Left ventricle myocardium inferior (tissue), 1 donor: ENCODE data around the gene AP1AR. TPM values are rescaled to one million over a fixed set of nuclear protein-coding genes. Genes with fewer than 3 reads are reported as not detected.
A peak's percentile ranks its signal among the peaks of the same experiment; 100 is the strongest.

Experiments
- DNase-seq: peaks from one replicate; pipeline ENCODE4 v3.0.0-alpha.2; 2020
- H3K27ac ChIP-seq: fragments of 200-600 bp; replicated peaks from 2 replicates; pipeline ENCODE4 v1.8.0; 2021
- H3K27me3 ChIP-seq: fragments of 200-600 bp; 2 replicates; pipeline ENCODE4 v1.8.0; 2021; ENCODE audit warnings: low read depth
- H3K36me3 ChIP-seq: fragments of 200-600 bp; 2 replicates; pipeline ENCODE4 v1.8.0; 2021
- H3K4me1 ChIP-seq: fragments of 200-600 bp; 2 replicates; pipeline ENCODE4 v1.8.0; 2021
- H3K4me3 ChIP-seq: fragments of 200-600 bp; 2 replicates; pipeline ENCODE4 v1.8.0; 2021; ENCODE audit warnings: mild to moderate bottlenecking, moderate library complexity
- H3K9me3 ChIP-seq: fragments of 200-600 bp; replicated peaks from 2 replicates; pipeline ENCODE4 v1.8.0; 2021
- intact Hi-C: fragments of 100-400 bp; cut with micrococcal nuclease; formaldehyde crosslinking; loops from one replicate; pipeline ENCODE4 v1.11.0; 2022
- total RNA-seq: library from RNA; stranded (reverse); fragmentation: NEBNext Ultra II Directional; extraction: Animal tissue kit (Norgen Biotek cat#: 25700); gene quantifications from one replicate; pipeline ENCODE4 v1.2.1, GENCODE V29; 2021
- TF ChIP-seq, protein P1 (sequence below): fragments of 200-600 bp; IDR thresholded peaks from 2 replicates; pipeline ENCODE4 v1.8.0; 2021; ENCODE audit warnings: antibody characterized with exemption, mild to moderate bottlenecking, borderline replicate concordance
- donor health status: DM: no; HTN: yes; CAD: no; lungs with severe emphysema.

AP1AR gene
- total RNA-seq, 1 donor from 2014 or later, result 9.6 TPM

DNA sequence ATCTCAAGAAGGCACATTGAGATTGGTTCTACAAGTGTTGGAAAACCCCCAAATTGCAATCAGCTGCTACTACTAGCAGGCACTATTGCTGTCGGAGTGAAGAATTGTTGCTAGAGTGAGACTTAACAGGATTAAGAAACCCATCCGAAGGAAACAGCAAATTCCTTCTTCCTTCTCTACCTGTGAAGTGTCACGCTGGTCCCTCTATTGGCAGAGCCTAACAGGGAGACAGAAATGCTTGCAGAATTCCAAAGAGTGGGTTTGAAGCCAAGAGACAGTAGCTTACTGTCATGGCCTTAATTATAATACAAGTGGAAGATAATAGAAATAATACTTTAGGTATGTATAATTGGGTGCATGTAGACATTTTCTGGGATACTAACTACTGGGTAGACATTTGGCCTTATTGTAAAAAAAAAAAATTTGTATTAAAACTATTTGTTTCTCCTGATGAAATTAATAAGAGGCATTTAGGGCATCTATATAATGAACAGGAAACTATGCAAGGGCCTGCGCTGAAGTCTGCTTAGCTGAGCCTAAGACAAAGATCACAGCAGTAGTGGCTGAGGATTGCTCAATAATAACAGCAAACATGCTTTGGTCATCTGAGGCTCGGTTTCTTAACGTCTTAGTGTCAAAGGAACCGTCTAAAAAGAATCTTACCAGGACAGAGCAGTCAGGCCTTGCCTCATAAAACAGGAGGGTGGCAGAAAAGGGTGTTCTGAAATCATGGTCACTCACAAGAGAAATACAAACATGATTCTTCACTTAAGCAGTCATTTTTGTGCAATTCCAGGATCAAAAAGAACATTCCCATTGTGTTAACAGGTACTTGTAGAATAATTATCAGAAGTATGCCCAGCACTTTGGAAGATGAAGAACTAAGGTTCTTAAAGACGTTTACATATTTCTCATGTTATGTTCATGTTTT, 45.6 kb upstream of the AP1AR start:
- Histone ChIP-seq H3K27me3 (no peaks in the 10 kb centered on the region), H3K9me3 (no peaks in the 10 kb centered on the region), H3K4me1 (peaks cover 28% of the 10 kb centered on the region), H3K36me3 (peaks cover 10% of the 10 kb centered on the region), H3K4me3 (no peak overlapping the region), H3K27ac (no peak overlapping the region)
- TF ChIP-seq, protein P1, sequence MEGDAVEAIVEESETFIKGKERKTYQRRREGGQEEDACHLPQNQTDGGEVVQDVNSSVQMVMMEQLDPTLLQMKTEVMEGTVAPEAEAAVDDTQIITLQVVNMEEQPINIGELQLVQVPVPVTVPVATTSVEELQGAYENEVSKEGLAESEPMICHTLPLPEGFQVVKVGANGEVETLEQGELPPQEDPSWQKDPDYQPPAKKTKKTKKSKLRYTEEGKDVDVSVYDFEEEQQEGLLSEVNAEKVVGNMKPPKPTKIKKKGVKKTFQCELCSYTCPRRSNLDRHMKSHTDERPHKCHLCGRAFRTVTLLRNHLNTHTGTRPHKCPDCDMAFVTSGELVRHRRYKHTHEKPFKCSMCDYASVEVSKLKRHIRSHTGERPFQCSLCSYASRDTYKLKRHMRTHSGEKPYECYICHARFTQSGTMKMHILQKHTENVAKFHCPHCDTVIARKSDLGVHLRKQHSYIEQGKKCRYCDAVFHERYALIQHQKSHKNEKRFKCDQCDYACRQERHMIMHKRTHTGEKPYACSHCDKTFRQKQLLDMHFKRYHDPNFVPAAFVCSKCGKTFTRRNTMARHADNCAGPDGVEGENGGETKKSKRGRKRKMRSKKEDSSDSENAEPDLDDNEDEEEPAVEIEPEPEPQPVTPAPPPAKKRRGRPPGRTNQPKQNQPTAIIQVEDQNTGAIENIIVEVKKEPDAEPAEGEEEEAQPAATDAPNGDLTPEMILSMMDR, result no peak
- intact Hi-C loops, result no loop called here
- DNase-seq, result no peak

DNA sequence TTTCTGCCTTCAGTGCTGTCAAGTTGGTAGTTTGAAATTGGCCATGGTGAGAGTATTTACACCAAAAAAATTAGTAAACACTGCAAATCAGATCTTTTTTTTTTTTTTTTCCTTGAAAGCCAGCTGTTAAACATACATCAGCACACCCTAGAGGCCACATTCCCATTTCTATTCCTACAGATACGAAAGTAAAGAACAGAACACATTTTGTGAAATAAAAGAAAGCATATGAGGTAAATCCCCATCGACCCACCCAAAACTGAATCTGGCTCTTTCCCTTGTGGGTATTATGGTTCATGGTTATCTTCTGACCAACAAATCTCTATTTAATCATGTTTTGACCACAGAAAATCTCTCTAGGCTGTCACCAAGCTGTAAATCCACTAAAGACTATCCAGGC, 41.8 kb upstream of the AP1AR start:
- Histone ChIP-seq H3K4me3 (no peak overlapping the region), H3K27me3 (no peaks in the 10 kb centered on the region), H3K27ac (no peak overlapping the region), H3K9me3 (no peaks in the 10 kb centered on the region), H3K4me1 (peaks cover 16% of the 10 kb centered on the region), H3K36me3 (peaks cover 6% of the 10 kb centered on the region)
- intact Hi-C loops, result no loop called here
- DNase-seq, result no peak
- TF ChIP-seq, protein P1, result peak; percentile 47

DNA sequence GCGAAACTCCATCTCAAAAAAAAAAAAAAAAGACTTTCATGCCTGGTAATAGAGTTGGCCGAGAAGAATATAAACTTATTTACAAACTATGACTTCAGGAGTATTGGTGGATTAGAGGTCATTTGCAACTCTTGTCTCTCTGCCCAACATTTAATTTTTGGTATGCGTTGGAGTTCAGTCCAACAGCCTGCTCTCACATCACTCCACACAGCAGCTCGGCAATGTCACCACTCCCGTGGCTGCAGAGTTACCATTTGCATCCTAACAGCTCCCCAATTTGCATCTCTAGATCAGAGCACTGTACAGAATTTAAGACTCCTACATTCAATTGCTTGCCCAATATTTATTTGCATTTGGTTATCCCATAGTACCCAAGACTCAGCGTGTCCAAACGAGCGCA, 40.9 kb upstream of the AP1AR start:
- no peak overlapping the region for H3K4me3 ChIP-seq
- peaks cover 16% of the 10 kb centered on the region for H3K4me1 ChIP-seq
- H3K27ac ChIP-seq, result no peak overlapping the region
- intact Hi-C loops, result no loop called here
- no peaks in the 10 kb centered on the region for H3K9me3 ChIP-seq
- TF ChIP-seq, protein P1, result no peak
- no peak for DNase-seq
- no peaks in the 10 kb centered on the region for H3K27me3 ChIP-seq
- peaks cover 6% of the 10 kb centered on the region for H3K36me3 ChIP-seq

DNA sequence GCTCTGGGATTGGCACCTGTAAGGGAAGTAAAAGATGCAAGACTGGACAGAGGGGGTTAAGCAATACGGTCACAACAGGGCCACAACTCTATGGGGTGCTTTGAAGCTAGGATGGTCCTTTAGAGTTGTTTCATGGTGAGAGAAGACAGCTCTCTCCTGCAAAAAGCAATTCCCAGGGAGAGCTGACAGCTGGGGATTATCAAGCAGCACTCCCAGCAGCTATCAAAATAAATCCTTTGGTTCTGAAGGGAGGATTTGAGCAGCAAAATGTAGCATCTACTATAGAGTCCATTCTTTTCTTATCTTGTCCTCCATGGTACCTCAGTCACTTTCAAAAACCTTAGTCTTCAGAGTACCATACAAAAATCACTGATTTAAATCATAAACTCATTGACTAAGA, 35.1 kb upstream of the AP1AR start:
- no peaks in the 10 kb centered on the region for H3K27me3 ChIP-seq
- no peak for DNase-seq
- intact Hi-C loops, result no loop called here
- H3K27ac ChIP-seq, result no peak overlapping the region
- H3K4me1 ChIP-seq, result no peaks in the 10 kb centered on the region
- H3K36me3 ChIP-seq, result no peaks in the 10 kb centered on the region
- no peaks in the 10 kb centered on the region for H3K9me3 ChIP-seq
- no peak overlapping the region for H3K4me3 ChIP-seq
- TF ChIP-seq, protein P1, result no peak

DNA sequence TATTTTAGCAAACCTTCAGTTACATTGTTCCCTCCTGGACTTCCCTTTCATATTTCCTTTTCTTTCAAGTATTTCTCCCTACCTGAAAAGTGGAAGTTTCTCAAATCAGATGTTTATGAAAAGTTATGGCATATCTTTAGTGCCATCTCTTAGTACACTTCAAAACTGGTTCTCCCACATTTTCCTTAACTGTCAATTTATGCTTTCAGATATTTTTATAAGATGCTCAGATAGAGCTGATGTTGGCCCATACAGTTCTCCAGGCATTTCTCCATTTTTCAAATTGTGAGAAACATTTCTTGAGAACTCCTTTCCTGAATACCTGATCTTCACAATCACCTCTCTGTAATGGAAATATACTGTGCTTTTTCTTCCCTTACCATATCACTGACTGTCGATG, 32.5 kb upstream of the AP1AR start:
- no peaks in the 10 kb centered on the region for H3K36me3 ChIP-seq
- no peak overlapping the region for H3K4me3 ChIP-seq
- no peak for DNase-seq
- no peaks in the 10 kb centered on the region for H3K9me3 ChIP-seq
- H3K27ac ChIP-seq, result no peak overlapping the region
- TF ChIP-seq, protein P1, result no peak
- H3K27me3 ChIP-seq, result no peaks in the 10 kb centered on the region
- intact Hi-C loops, result no loop called here
- no peaks in the 10 kb centered on the region for H3K4me1 ChIP-seq
